Measurements from ENCODE around the gene ZNF81.
"Not testable (repeated sequence)": the region's sequence is repeated elsewhere in the genome, so short reads cannot be mapped to it uniquely, and the experiment has no call there.

Gene ZNF81

DNA sequence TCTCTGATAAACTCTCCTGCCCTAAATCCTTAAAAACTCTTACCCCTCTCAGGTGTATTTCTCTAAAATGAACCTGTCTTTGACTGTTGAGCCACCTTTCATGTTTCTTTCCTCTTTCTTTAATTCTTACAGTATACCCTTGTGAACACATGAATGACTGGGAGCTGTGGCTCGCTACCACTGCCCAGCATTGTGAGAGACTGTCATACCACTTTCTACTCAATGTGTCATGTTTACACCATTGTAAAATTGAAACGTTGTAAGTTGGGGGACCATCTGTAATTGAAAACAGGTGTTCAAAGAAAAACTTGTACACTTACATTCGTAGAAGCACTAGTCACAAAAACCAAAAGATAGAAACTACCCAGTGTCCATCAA is 100.2 kb downstream of the ZNF81 start:
- DNase-seq = no peak

DNA sequence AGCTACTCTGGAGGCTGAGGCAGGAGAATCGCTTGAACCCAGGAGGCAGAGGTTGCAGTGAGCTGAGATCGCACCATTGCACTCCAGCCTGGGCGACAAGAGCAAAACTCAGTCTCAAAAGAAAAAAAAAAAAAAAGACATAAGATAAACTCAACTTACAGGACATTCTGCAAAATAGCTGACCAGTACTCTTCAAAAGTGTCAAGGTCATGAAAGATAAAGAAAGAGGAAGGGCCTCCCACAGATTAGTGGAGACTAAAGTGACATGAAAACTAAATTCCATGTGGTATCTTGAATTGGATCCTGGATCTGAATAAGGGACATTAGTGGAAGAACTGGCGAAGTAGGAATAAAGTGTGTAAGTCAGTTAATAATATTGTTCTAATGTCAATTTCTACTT is 103.7 kb downstream of the ZNF81 start:
- DNase-seq = no peak

DNA sequence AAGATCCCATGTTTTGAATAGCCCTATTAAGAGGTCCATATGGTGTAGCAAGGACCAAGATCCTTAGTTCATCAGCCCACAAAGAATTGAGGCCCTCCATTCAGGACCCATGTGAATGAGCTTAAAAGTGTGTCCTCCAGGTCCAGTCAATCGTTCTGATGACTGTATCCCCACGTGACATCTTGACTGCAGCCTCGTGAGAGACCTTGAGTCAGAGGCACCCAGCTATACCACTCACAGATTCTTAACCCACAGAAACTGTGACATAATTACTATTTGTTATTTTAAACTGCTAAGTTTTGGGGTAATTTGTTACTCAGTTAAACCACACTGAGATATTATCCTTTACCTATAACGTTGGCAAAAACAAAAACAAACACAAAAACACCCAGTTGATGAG is 104.7 kb downstream of the ZNF81 start:
- DNase-seq = no peak

DNA sequence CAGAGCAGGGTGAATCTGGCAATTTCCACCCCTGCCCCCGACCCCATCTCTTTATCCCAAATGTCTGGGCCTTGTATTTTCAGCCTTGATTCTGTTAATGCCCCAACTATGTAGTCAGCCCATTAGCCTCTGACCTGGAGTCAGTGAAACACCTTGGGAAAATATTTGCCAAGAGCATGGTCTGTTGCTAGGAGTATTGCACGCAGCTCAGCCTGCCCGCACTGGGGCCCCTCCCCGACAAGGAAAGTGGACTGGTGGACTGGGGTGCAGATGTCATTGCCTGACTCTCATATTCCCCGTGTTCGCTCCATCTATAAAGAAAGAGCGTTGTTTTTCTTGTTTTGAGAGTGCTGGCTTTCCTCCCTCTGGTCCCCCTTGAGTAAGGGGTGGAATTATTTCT is 118.6 kb downstream of the ZNF81 start:
- not testable (repeated sequence) for DNase-seq

DNA sequence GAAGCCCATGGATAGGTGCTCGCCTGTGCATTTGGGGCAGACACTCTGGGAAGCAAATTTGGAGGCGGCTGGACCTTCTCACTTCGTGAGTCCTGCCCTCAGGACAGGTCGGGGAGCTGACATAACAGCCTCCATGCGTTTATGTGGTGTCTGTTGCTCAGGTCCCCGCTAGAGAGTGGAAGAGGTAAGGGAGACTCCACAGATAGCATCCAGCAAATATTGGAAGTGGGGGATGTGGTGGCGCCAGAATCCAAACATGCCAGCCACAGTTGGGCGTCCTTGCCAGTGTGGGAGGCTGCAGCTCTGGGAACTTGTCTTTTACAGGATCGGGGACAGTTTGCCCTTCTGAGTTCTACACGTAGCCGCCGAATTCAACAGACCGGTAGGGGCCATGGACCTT is 119.3 kb downstream of the ZNF81 start:
- no peak for DNase-seq

DNA sequence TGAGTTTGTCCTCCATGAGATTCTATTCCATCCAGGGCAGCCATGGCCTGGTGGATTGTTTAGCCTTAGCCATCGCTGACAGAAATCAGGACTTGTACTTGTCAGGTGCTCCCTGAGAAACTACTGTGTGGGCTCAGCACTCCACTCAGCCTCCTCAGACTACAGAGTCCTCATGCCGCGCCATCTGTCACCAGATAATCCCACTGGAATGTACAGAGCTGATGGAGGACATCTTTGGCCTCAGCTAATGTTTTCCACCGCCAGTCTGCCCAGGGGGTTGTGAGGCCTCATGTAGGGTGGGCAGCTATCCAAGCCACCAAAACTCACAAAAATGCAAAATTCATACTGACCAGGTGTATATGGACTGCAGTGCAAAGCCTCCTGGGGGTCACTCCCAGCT is 121.5 kb downstream of the ZNF81 start:
- not testable (repeated sequence) for DNase-seq

DNA sequence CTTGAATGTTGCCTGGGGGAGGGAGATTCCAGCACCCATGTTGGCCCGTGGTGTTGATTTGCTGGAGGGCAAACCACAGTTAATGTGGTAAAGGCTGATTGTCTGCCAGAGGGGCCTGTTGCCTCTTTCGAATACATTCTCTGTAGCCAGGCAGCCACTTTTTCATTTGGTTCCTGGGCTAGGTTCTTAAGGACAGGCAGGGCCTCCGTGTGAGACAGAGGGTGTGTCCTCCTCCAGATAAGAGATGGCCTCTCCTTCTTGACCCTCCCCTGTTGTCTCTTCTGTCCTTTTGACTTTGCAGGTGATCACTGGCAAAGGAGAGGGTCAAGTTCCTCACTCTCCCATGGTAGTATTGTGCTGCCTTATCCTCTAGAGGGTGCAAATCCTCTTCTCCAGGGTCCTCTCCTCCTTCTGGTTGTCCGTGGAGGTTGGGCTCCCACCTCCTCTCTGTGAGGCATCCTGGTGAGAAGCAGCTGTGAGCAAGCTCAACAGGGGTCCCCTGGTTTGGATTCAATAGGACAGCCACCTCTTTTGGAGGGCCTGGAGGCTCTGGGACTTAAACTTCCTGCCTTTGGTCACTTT is 122.2 kb downstream of the ZNF81 start:
- peak; percentile 26 for DNase-seq

DNA sequence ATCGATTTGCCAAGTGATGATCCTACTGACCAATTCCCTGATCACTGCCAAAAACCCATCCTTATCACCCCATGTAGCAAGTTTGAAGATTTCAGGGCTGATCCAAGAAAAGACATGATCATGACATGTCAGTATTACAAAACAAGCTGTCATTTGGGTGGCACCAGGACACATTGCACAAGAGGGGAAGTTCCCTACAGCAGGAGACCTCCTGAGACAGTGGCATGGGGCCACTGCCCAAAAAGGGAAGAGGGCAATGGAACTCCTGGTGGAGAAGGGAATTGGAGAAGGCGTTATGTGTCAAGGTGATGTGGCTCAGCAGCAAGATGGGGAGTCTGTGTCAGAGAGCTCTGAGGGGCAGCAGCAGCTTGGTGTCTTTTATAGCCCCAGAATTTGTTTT is 123.7 kb downstream of the ZNF81 start:
- no peak for DNase-seq

DNA sequence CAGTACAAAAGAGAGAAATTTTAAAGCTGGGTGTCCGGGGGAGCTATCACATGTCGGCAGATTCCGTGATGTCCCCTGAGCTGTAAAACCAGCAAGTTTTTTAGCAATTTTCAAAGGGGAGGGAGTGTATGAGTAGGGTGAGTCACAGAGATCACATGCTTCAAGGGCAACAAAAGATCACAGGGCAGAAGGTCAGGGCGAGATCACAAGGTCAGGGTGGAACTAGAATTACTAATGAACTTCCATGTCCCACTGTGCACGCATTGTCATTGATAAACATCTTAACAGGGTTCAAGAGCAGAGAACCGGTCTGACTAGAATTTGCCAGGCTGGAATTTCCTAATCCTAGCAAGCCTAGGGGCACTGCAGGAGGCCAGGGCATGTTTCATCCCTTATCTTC is 125.1 kb downstream of the ZNF81 start:
- not testable (repeated sequence) for DNase-seq

DNA sequence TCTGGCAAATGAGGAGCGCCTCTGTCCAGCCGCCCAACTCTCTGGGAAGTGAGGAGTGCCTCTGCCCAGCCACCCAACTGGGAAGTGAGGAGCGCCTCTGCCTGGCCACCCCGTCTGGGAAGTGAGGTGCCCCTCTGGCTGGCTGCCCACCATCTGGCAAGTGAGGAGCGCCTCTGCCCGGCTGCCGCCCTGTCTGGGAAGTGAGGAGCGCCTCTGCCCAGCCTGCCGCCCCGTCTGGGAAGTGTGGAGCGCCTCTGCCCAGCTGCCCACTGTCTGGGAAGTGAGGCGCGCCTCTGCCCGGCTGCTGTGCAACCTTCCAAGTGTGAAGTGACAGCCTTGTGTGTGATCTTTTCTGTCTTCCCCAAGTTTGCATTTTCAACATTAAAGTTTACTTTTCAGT is 128.8 kb downstream of the ZNF81 start:
- not testable (repeated sequence) for DNase-seq
